ENCODE results near the gene TRIM50. TPM values are rescaled to one million over a fixed set of nuclear protein-coding genes. Genes with fewer than 3 reads are reported as not detected.
"Not testable (repeated sequence)": the region's sequence is repeated elsewhere in the genome, so short reads cannot be mapped to it uniquely, and the experiment has no call there.

Gene TRIM50
- total RNA-seq, 1 donor from 2014 or later: not detected

DNA sequence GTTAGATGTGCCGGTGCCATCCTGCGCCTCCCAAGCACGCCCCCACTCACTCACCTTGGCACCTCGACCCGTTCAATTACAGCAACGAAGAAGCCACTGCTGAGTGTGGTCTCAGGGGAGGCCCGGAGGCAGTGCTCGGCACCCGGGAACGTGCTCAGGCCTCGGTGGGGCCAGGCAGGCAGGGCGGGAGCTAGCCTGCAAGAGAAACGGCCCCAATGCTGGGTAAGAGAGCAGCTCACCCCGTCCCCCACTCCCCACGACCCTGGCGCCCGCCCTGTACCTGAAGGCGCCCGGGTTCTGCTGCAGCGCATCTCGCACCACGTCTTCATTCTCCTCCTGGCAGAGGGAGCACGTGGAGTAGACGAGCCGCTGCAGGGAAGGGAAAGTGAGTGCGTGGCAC lies 24.3 kb downstream of the TRIM50 start:
- no peak for TF ChIP-seq CTCF (IDR thresholded peaks at IDR 0.05)
- no peak for TF ChIP-seq POLR2AphosphoS5 (IDR thresholded peaks at IDR 0.05; ENCODE audit: insufficient read depth in 1 of 2, low read depth in 1 of 2)
- no peak for TF ChIP-seq POLR2A (IDR thresholded peaks at IDR 0.05)
- DNase-seq (ENCODE audit: extremely low spot score in 2 of 2): no peak
- no peak overlapping the region for H3K4me3 ChIP-seq
- H3K27me3 ChIP-seq: no peaks in the 10 kb centered on the region
- H3K9me3 ChIP-seq: no peaks in the 10 kb centered on the region
- peaks cover 0 to 20% of the 10 kb centered on the region in 2 donors for H3K36me3 ChIP-seq
- no peak overlapping the region for H3K27ac ChIP-seq
- intact Hi-C loops (cut with DNase I): no loop called here
- H3K4me1 ChIP-seq: peaks cover 10% of the 10 kb centered on the region

- intact Hi-C loops (cut with DNase I); H3K27me3 ChIP-seq; H3K27ac ChIP-seq; DNase-seq (ENCODE audit: extremely low spot score in 2 of 2); H3K4me1 ChIP-seq; H3K4me3 ChIP-seq; H3K9me3 ChIP-seq: not testable (repeated sequence)
- H3K36me3 ChIP-seq: peaks cover 0 to 20% of the 10 kb centered on the region in 2 donors
Measured at GRCh38 chr7:73302846-73303245, 25.0 kb downstream of the TRIM50 start.

- H3K27me3 ChIP-seq; H3K4me1 ChIP-seq; H3K27ac ChIP-seq; intact Hi-C loops (cut with DNase I); DNase-seq (ENCODE audit: extremely low spot score in 2 of 2); H3K4me3 ChIP-seq; H3K9me3 ChIP-seq: not testable (repeated sequence)
- peaks cover 0 to 20% of the 10 kb centered on the region in 2 donors for H3K36me3 ChIP-seq
Measured at GRCh38 chr7:73301108-73301507, 26.8 kb downstream of the TRIM50 start.

GRCh38 chr7:73299812-73300211 lies 28.1 kb downstream of the TRIM50 start:
- DNase-seq (ENCODE audit: extremely low spot score in 2 of 2); H3K4me3 ChIP-seq; H3K27ac ChIP-seq; H3K9me3 ChIP-seq; H3K4me1 ChIP-seq; H3K27me3 ChIP-seq; intact Hi-C loops (cut with DNase I): not testable (repeated sequence)
- peaks cover 0 to 20% of the 10 kb centered on the region in 2 donors for H3K36me3 ChIP-seq

DNA sequence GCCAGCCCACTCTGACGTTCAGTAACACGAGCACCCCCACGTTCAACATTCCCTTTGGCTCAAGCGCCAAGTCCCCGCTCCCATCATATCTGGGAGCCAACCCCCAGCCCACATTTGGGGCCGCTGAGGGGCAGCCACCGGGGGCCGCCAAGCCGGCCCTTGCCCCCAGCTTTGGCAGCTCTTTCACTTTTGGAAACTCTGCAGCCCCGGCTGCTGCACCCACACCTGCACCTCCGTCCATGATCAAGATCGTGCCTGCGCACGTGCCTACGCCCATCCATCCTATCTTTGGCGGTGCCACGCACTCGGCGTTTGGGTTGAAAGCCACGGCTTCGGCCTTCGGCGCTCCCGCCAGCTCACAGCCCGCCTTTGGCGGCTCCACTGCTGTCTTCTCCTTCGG lies 30.2 kb downstream of the TRIM50 start:
- intact Hi-C loops (cut with DNase I); H3K4me1 ChIP-seq; H3K36me3 ChIP-seq; H3K4me3 ChIP-seq; DNase-seq (ENCODE audit: extremely low spot score in 2 of 2); H3K27me3 ChIP-seq; H3K9me3 ChIP-seq; H3K27ac ChIP-seq: not testable (repeated sequence)

DNA sequence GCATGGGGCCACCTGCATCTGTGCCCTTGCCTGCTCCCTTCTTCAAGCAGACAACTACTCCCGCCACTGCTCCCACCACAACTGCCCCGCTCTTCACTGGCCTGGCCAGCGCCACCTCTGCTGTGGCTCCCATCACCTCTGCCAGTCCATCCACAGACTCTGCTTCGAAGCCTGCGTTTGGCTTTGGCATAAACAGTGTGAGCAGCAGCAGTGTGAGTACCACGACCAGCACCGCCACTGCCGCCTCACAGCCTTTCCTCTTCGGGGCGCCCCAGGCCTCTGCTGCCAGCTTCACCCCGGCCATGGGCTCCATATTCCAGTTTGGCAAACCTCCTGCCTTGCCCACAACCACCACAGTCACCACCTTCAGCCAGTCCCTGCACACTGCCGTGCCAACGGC lies 30.6 kb downstream of the TRIM50 start:
- H3K27ac ChIP-seq; H3K27me3 ChIP-seq; H3K36me3 ChIP-seq; H3K9me3 ChIP-seq; H3K4me1 ChIP-seq; intact Hi-C loops (cut with DNase I); DNase-seq (ENCODE audit: extremely low spot score in 2 of 2); H3K4me3 ChIP-seq: not testable (repeated sequence)

DNA sequence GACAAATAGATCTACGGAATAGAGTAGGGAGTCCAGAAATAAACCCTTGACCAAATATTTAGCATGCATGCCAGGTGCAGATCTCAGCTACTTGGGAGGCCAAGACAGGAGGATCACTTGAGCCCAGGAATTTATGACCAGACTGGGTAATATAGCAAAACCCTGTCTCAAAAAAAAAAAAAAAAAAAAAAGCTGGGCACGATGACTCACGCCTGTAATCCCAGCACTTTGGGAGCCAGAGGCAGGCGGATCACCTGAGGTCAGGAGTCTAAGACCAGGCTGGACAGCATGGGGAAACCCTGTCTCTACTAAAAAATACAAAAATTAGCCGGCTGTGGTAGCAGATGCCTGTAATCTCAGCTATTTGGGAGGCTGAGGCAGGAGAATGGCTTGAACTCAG lies 50.7 kb downstream of the TRIM50 start:
- H3K27me3 ChIP-seq; intact Hi-C loops (cut with DNase I); H3K4me1 ChIP-seq; H3K9me3 ChIP-seq; H3K4me3 ChIP-seq; DNase-seq (ENCODE audit: extremely low spot score in 2 of 2); H3K27ac ChIP-seq; H3K36me3 ChIP-seq: not testable (repeated sequence)

- intact Hi-C loops (cut with DNase I); H3K27me3 ChIP-seq: not testable (repeated sequence)
Measured at GRCh38 chr7:73267813-73268212, 60.1 kb downstream of the TRIM50 start.

DNA sequence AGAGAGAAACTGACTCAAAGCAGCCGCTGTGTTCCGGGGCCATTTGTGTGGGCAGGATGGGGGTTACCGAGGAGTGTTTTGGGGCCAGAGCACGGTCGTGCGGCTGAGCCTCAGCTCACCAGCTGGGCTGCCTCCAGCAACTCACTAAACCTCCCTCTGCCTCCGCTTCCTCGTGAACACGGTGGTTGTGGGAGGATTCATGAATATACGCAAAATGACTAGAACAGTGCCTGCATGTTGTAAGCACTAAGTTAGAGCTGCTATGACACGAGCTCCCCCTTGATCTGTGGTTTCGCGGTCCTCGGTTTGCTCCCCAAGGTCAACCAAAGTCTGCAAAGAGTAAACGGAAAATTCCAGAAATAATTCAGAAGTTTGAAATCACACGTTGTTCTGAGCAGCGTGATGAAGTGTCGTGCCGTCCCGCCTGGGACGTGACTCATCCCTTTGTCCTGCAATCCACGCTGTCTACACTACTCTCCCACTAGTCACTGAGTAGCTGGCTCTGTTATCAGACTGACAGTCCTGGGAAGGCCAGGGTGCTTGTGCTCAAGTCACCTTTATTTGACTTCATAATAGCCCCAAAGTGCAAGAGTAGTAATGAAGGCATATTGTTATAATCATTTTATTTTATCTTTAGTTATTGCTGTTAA lies 61.0 kb downstream of the TRIM50 start:
- H3K36me3 ChIP-seq; intact Hi-C loops (cut with DNase I); H3K9me3 ChIP-seq; H3K27me3 ChIP-seq; H3K27ac ChIP-seq; H3K4me3 ChIP-seq; H3K4me1 ChIP-seq; DNase-seq (ENCODE audit: extremely low spot score in 2 of 2): not testable (repeated sequence)

More at GRCh38 chr7:73267813-73268212, 60.1 kb downstream of the TRIM50 start:
- H3K36me3 ChIP-seq; H3K27ac ChIP-seq; H3K9me3 ChIP-seq; H3K4me1 ChIP-seq; DNase-seq (ENCODE audit: extremely low spot score in 2 of 2); H3K4me3 ChIP-seq: not testable (repeated sequence)

Small RNA genes within 50 kb of the gene (small RNA-seq; reads per million reads assigned to genes)
- not detected for gene RNU6-1080P

Other genes with a start within 250 kb of the TRIM50 start
- gene SPDYE9, start 242.0 kb downstream of the TRIM50 start, total RNA-seq: not detected
- gene NSUN5, start 19.3 kb downstream of the TRIM50 start, total RNA-seq: 25.3 TPM
- gene FKBP6, start 79 bp upstream of the TRIM50 start, total RNA-seq: not detected
- 1.7 TPM for gene FZD9, start 105.7 kb upstream of the TRIM50 start, total RNA-seq
- gene BAZ1B, start 194.2 kb upstream of the TRIM50 start, total RNA-seq: 45.4 TPM
- 57.0 TPM for gene BCL7B, start 229.6 kb upstream of the TRIM50 start, total RNA-seq

Measured in vagina (tissue), 2 donors.